Left kidney (tissue), 8 donors: ENCODE measurements around the gene PSAPL1. TPM values are rescaled to one million over a fixed set of nuclear protein-coding genes. Genes with fewer than 3 reads are reported as not detected.

Source experiments
- DNase-seq: peaks from one replicate; pipeline ENCODE4 v3.0.0-alpha.2; 2013
- long read RNA-seq, 8 donors: transcript quantifications; one replicate each; lab custom pipeline, GENCODE V29; 2026
- polyA plus RNA-seq: library from polyadenylated mRNA; unstranded; fragments of 120-200 nt; gene quantifications from one replicate; pipeline ENCODE4 v1.2.1, GENCODE V29; 2013; ENCODE audit not compliant: insufficient read length

Gene PSAPL1
- not detected for polyA plus RNA-seq
- long read RNA-seq, donor 1 = 0 reads
- long read RNA-seq, donor 2 = 0 reads
- long read RNA-seq, donor 3 = 0 reads
- long read RNA-seq, donor 4 = 0 reads
- long read RNA-seq, donor 5 = 0 reads
- long read RNA-seq, donor 6 = 0 reads
- long read RNA-seq, donor 7 = 0 reads
- long read RNA-seq, donor 8 = 0 reads

GRCh38 chr4:7434766-7435150 lies at the start of gene PSAPL1:
Gene PSAPL1 (minus strand): TSS chr4:7434930. CDS start chr4:7434879, 51 bp downstream.
- DNase-seq = no peak

- no peak for DNase-seq
These were observed 46.5 kb upstream of the PSAPL1 start for GRCh38 chr4:7481227-7481626.

GRCh38 chr4:7480423-7480822 lies 45.7 kb upstream of the PSAPL1 start:
- no peak for DNase-seq

GRCh38 chr4:7478665-7479064 lies 43.9 kb upstream of the PSAPL1 start:
- DNase-seq = no peak

- DNase-seq = no peak
These were observed 43.0 kb upstream of the PSAPL1 start for GRCh38 chr4:7477695-7478094.

- DNase-seq = no peak
These were observed 42.1 kb upstream of the PSAPL1 start for GRCh38 chr4:7476820-7477219.

- no peak for DNase-seq
These were observed 40.5 kb upstream of the PSAPL1 start for GRCh38 chr4:7475207-7475606.

GRCh38 chr4:7474320-7474719 lies 39.6 kb upstream of the PSAPL1 start:
- DNase-seq = no peak

- DNase-seq = no peak
These were observed 38.4 kb upstream of the PSAPL1 start for GRCh38 chr4:7473081-7473480.

- DNase-seq = peak; percentile 61
These were observed 37.8 kb upstream of the PSAPL1 start for GRCh38 chr4:7472442-7473013.

- no peak for DNase-seq
These were observed 35.9 kb upstream of the PSAPL1 start for GRCh38 chr4:7470522-7471128.

- no peak for DNase-seq
These were observed 35.4 kb upstream of the PSAPL1 start for GRCh38 chr4:7470111-7470510.

GRCh38 chr4:7469023-7469422 lies 34.3 kb upstream of the PSAPL1 start:
- DNase-seq = no peak

- no peak for DNase-seq
These were observed 32.7 kb upstream of the PSAPL1 start for GRCh38 chr4:7467471-7467870.

- DNase-seq = no peak
These were observed 32.2 kb upstream of the PSAPL1 start for GRCh38 chr4:7466904-7467303.

GRCh38 chr4:7466215-7466614 lies 31.5 kb upstream of the PSAPL1 start:
- no peak for DNase-seq

GRCh38 chr4:7465017-7465416 lies 30.3 kb upstream of the PSAPL1 start:
- no peak for DNase-seq

- no peak for DNase-seq
These were observed 29.5 kb upstream of the PSAPL1 start for GRCh38 chr4:7464259-7464655.

- no peak for DNase-seq
These were observed 29.0 kb upstream of the PSAPL1 start for GRCh38 chr4:7463566-7464258.

GRCh38 chr4:7462509-7462971 lies 27.8 kb upstream of the PSAPL1 start:
- DNase-seq = no peak

- DNase-seq = no peak
These were observed 26.5 kb upstream of the PSAPL1 start for GRCh38 chr4:7461230-7461629.

- DNase-seq = peak; percentile 29
These were observed 25.8 kb upstream of the PSAPL1 start for GRCh38 chr4:7460566-7460965.

GRCh38 chr4:7459471-7459870 lies 24.7 kb upstream of the PSAPL1 start:
- DNase-seq = no peak
